Liver (tissue), 3 donors: Measurements from ENCODE around the gene PTPA.
A peak's percentile ranks its signal among the peaks of the same experiment; 100 is the strongest.

ENCODE experiments used
- ATF3 ChIP-seq: IDR thresholded peaks from 2 replicates; pipeline ENCODE4 v1.6.1; 2016; ENCODE audit warnings: antibody characterized with exemption
- CTCF ChIP-seq: fragments of 150-350 bp; IDR thresholded peaks from 2 replicates; pipeline ENCODE4 v1.5.1; 2017; ENCODE audit warnings: improper control_type of control experiment, low read depth, low read length; ENCODE audit not compliant: missing input control
- GABPA ChIP-seq, 2 donors: IDR thresholded peaks in 1 of 2; conservative IDR thresholded peaks in 1 of 2; 2 replicates each; pipeline ENCODE4 v1.6.1; 2016; ENCODE audit warnings: antibody characterized with exemption in 2 of 2, mild to moderate bottlenecking in 1 of 2, moderate library complexity in 1 of 2
- JUND ChIP-seq, 2 donors: IDR thresholded peaks; 2 replicates each; pipeline ENCODE4 v1.6.1; 2016; ENCODE audit warnings: antibody characterized with exemption in 2 of 2
- RAD21 ChIP-seq, 2 donors: IDR thresholded peaks; 2 replicates each; pipeline ENCODE4 v1.6.1; 2016; ENCODE audit warnings: antibody characterized with exemption in 2 of 2, mild to moderate bottlenecking in 2 of 2
- REST ChIP-seq: IDR thresholded peaks from 2 replicates; pipeline ENCODE4 v1.6.1; 2016; ENCODE audit warnings: antibody characterized with exemption, mild to moderate bottlenecking
- RXRA ChIP-seq, 2 donors: IDR thresholded peaks; 2 replicates each; pipeline ENCODE4 v1.6.1; 2017 to 2018; ENCODE audit warnings: antibody characterized with exemption in 2 of 2, mild to moderate bottlenecking in 1 of 2
- TAF1 ChIP-seq: conservative IDR thresholded peaks from 2 replicates; pipeline ENCODE4 v1.6.1; 2016; ENCODE audit warnings: antibody characterized with exemption, mild to moderate bottlenecking
- YY1 ChIP-seq: IDR thresholded peaks from 2 replicates; pipeline ENCODE4 v1.6.1; 2016; ENCODE audit warnings: antibody characterized with exemption, mild to moderate bottlenecking
- donor health status: healthy.
- donor health status: healthy.

- TF ChIP-seq REST (peak; percentile 23), CTCF (no peak), RAD21 (IDR thresholded peaks at IDR 0.05) (no peak), ATF3 (no peak), TAF1 (no peak), YY1 (no peak), GABPA (IDR thresholded peaks at IDR 0.05 in 1 of 2, conservative IDR thresholded peaks at IDR 0.05 in 1 of 2) (no peak), RXRA (IDR thresholded peaks at IDR 0.05) (no peak), JUND (IDR thresholded peaks at IDR 0.05) (no peak)
Measured at GRCh38 chr9:129176701-129177442, 65.7 kb downstream of the PTPA start.
